GM23338 (cell line): ENCODE measurements around the gene SLC25A40. TPM values are rescaled to one million over a fixed set of nuclear protein-coding genes. Genes with fewer than 3 reads are reported as not detected.

Experiments used
- ATAC-seq: fragments of 200-7000 bp; cut with Tn5 transposase; 3 replicates; pipeline ENCODE4 v1.9.1; 2020
- DNase-seq: peaks from one replicate; pipeline ENCODE4 v3.0.0-alpha.2; 2015; ENCODE audit warnings: low spot score
- H2AFZ ChIP-seq: fragments of 200-600 bp; sonication (generic); 2 replicates; pipeline ENCODE4 v1.8.0; 2016; ENCODE audit warnings: antibody characterized with exemption, mild to moderate bottlenecking, moderate library complexity
- H3F3A ChIP-seq: fragments of 200-600 bp; sonication (generic); replicated peaks from 2 replicates; pipeline ENCODE4 v1.8.0; 2017; ENCODE audit warnings: antibody characterized with exemption, mixed run types, low read depth
- H3K27ac ChIP-seq: fragments of 200-600 bp; sonication (generic); 2 replicates; pipeline ENCODE4 v1.6.1; 2016; ENCODE audit warnings: low read depth
- H3K27me3 ChIP-seq: fragments of 200-600 bp; sonication (generic); 2 replicates; pipeline ENCODE4 v1.8.0; 2016; ENCODE audit warnings: mild to moderate bottlenecking, mixed run types, moderate library complexity; ENCODE audit not compliant: insufficient read depth
- H3K36me3 ChIP-seq: fragments of 200-600 bp; sonication (generic); 2 replicates; pipeline ENCODE4 v1.8.0; 2016; ENCODE audit warnings: mild to moderate bottlenecking; ENCODE audit not compliant: insufficient read depth
- H3K4me1 ChIP-seq: fragments of 200-600 bp; sonication (generic); 2 replicates; pipeline ENCODE4 v1.8.0; 2016; ENCODE audit warnings: mild to moderate bottlenecking, moderate library complexity; ENCODE audit not compliant: insufficient read depth
- H3K4me2 ChIP-seq: fragments of 200-600 bp; sonication (generic); 2 replicates; pipeline ENCODE4 v1.7.1; 2017; ENCODE audit warnings: mixed run types
- H3K4me3 ChIP-seq: fragments of 200-600 bp; sonication (generic); 2 replicates; pipeline ENCODE4 v1.6.1; 2016; ENCODE audit warnings: mixed run types
- H3K79me2 ChIP-seq: fragments of 200-600 bp; sonication (generic); replicated peaks from 2 replicates; pipeline ENCODE4 v1.8.0; 2017; ENCODE audit warnings: mild to moderate bottlenecking; ENCODE audit not compliant: insufficient read depth
- H3K9me2 ChIP-seq: fragments of 200-600 bp; sonication (generic); 2 replicates; pipeline ENCODE4 v1.8.0; 2017; ENCODE audit not compliant: insufficient read depth
- H4K20me1 ChIP-seq: fragments of 200-600 bp; sonication (generic); replicated peaks from 2 replicates; pipeline ENCODE4 v1.8.0; 2017; ENCODE audit warnings: mild to moderate bottlenecking; ENCODE audit not compliant: insufficient read depth
- H3K27ac Mint-ChIP-seq: 2 replicates; pipeline ENCODE4 v1.8.0; 2020; ENCODE audit warnings: inconsistent platforms, mild to moderate bottlenecking, moderate library complexity, mixed read lengths
- H3K27me3 Mint-ChIP-seq: 3 replicates; pipeline ENCODE4 v1.8.0; 2022; ENCODE audit warnings: low read depth, mild to moderate bottlenecking, moderate library complexity, mixed read lengths, inconsistent platforms; ENCODE audit not compliant: insufficient read depth, poor library complexity
- H3K36me3 Mint-ChIP-seq: 3 replicates; pipeline ENCODE4 v1.8.0; 2021; ENCODE audit warnings: low read depth, mild to moderate bottlenecking, inconsistent platforms, moderate library complexity, mixed read lengths
- H3K4me1 Mint-ChIP-seq: 3 replicates; pipeline ENCODE4 v1.8.0; 2020; ENCODE audit warnings: mild to moderate bottlenecking, inconsistent platforms, mixed read lengths
- H3K4me3 Mint-ChIP-seq: 3 replicates; pipeline ENCODE4 v1.8.0; 2021; ENCODE audit warnings: moderate library complexity, mild to moderate bottlenecking, inconsistent platforms, mixed read lengths
- H3K9me3 Mint-ChIP-seq: 3 replicates; pipeline ENCODE4 v1.8.0; 2020; ENCODE audit warnings: moderate library complexity, mild to moderate bottlenecking, inconsistent platforms, mixed read lengths
- JUNB ChIP-seq: IDR thresholded peaks from one replicate; pipeline ENCODE4 v1.6.1; 2016; ENCODE audit warnings: antibody characterized with exemption; ENCODE audit not compliant: unreplicated experiment
- NANOG ChIP-seq: IDR thresholded peaks from 2 replicates; pipeline ENCODE4 v1.6.1; 2016; ENCODE audit warnings: antibody characterized with exemption, borderline replicate concordance
- REST ChIP-seq: IDR thresholded peaks from one replicate; pipeline ENCODE4 v1.6.1; 2018; ENCODE audit warnings: antibody characterized with exemption; ENCODE audit not compliant: unreplicated experiment
- ZNF462 ChIP-seq: fragments of 250-450 bp; sonication (Bioruptor Pico); IDR thresholded peaks from 2 replicates; pipeline ENCODE4 v1.5.0; 2020; ENCODE audit warnings: mild to moderate bottlenecking, moderate library complexity
- polyA plus RNA-seq: library from polyadenylated mRNA; unstranded; fragments of >200 nt; fragmentation: Nextera tagmentation; extraction: Ambion mirVana; gene quantifications from 2 replicates; pipeline ENCODE4 v1.2.1, GENCODE V29; 2016
- total RNA-seq: library from RNA; depleted of rRNA; stranded (reverse); fragments of >200 nt; shearing (Covaris generic); gene quantifications from 2 replicates; pipeline ENCODE4 v1.2.3, GENCODE V29; 2014

SLC25A40 gene
- total and polyA plus RNA-seq, 2 experiments from 2014 or later: 8.4 to 30.7 TPM

- TF ChIP-seq ZNF462 (CRISPR knock-in tag): no peak
Observed at GRCh38 chr7:87919875-87920274, 43.7 kb upstream of the SLC25A40 start (continued).

- DNase-seq (no peak), ATAC-seq (no peak)
- no peak overlapping the region for H2AFZ ChIP-seq
- no peak overlapping the region for H3K27ac Mint-ChIP-seq
- H3K4me2 ChIP-seq: no peak overlapping the region
- H3K9me2 ChIP-seq: no peaks in the 10 kb centered on the region
- H3K79me2 ChIP-seq: no peaks in the 10 kb centered on the region
- H3K4me3 Mint-ChIP-seq: no peak overlapping the region
- no peaks in the 10 kb centered on the region for H3K4me1 ChIP-seq
- H3K4me1 Mint-ChIP-seq: peaks cover 5% of the 10 kb centered on the region; the same call in 2 of the 3 replicates
- no peaks in the 10 kb centered on the region for H3K27me3 ChIP-seq
- no peaks in the 10 kb centered on the region for H3F3A ChIP-seq
- H3K27me3 Mint-ChIP-seq: no peaks in the 10 kb centered on the region
- H3K36me3 ChIP-seq: no peaks in the 10 kb centered on the region; the same call in 1 of the 2 replicates
- no peak overlapping the region for H3K27ac ChIP-seq
- H3K36me3 Mint-ChIP-seq: no peaks in the 10 kb centered on the region
- no peaks in the 10 kb centered on the region for H4K20me1 ChIP-seq
- no peak overlapping the region for H3K4me3 ChIP-seq
- no peaks in the 10 kb centered on the region for H3K9me3 Mint-ChIP-seq
- no peak for TF ChIP-seq REST
- TF ChIP-seq ZNF462 (CRISPR knock-in tag): no peak
- TF ChIP-seq JUNB: no peak
- no peak for TF ChIP-seq NANOG
Observed at GRCh38 chr7:87918740-87919139, 42.6 kb upstream of the SLC25A40 start.
